Gastroesophageal sphincter (tissue), 3 donors: Measurements from ENCODE around the gene SSTR3.

ENCODE experiments used
- POLR2A ChIP-seq, 2 donors: fragments of 450-650 bp; IDR thresholded peaks; one replicate each; pipeline ENCODE4 v1.6.1; 2017; ENCODE audit warnings: antibody characterized with exemption in 2 of 2, mild to moderate bottlenecking in 2 of 2, moderate library complexity in 1 of 2
- POLR2AphosphoS5 ChIP-seq: sonication (generic); formaldehyde crosslinking; IDR thresholded peaks from one replicate; pipeline ENCODE4 v1.6.1; 2017; ENCODE audit warnings: antibody characterized with exemption
- TF ChIP-seq, protein P1 (sequence below), 4 experiments: fragments of 200-600 bp in 2 of 4; fragments of 450-650 bp in 2 of 4; sonication (generic) in 1 of 4; IDR thresholded peaks; one replicate each; pipeline ENCODE4 v1.5.1; 2017 to 2019; ENCODE audit warnings: antibody characterized with exemption in 4 of 4, mild to moderate bottlenecking in 2 of 4, moderate library complexity in 2 of 4

GRCh38 chr22:37192741-37193140 lies 19.5 kb downstream of the SSTR3 start:
- TF ChIP-seq POLR2A (IDR thresholded peaks at IDR 0.05) (no peak), POLR2AphosphoS5 (no peak)
- TF ChIP-seq, protein P1, sequence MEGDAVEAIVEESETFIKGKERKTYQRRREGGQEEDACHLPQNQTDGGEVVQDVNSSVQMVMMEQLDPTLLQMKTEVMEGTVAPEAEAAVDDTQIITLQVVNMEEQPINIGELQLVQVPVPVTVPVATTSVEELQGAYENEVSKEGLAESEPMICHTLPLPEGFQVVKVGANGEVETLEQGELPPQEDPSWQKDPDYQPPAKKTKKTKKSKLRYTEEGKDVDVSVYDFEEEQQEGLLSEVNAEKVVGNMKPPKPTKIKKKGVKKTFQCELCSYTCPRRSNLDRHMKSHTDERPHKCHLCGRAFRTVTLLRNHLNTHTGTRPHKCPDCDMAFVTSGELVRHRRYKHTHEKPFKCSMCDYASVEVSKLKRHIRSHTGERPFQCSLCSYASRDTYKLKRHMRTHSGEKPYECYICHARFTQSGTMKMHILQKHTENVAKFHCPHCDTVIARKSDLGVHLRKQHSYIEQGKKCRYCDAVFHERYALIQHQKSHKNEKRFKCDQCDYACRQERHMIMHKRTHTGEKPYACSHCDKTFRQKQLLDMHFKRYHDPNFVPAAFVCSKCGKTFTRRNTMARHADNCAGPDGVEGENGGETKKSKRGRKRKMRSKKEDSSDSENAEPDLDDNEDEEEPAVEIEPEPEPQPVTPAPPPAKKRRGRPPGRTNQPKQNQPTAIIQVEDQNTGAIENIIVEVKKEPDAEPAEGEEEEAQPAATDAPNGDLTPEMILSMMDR (IDR thresholded peaks at IDR 0.05), result no peak
